ENCODE results near the gene ARID5B. TPM values are rescaled to one million over a fixed set of nuclear protein-coding genes. Genes with fewer than 3 reads are reported as not detected.

ARID5B gene
- total RNA-seq, 4 donors from 2014 or later: 10.5 to 167 (median 29.4) TPM

GRCh38 chr10:61960396-61961120, 59.1 kb downstream of the ARID5B start:
- Histone ChIP-seq H3K27ac (peak overlapping the region in 1 of 4 donors; percentile 64), H3K36me3 (no peaks in the 10 kb centered on the region)
- DNase-seq: no peak

GRCh38 chr10:61961278-61961677, 59.8 kb downstream of the ARID5B start:
- peaks cover 3 to 39% (median 8%) of the 10 kb centered on the region in 4 donors for H3K4me1 ChIP-seq
- no peak for DNase-seq
- no peaks in the 10 kb centered on the region for H3K36me3 ChIP-seq
- no peak for TF ChIP-seq POLR2A (IDR thresholded peaks at IDR 0.05)
- no peak for TF ChIP-seq CTCF (IDR thresholded peaks at IDR 0.05)
- H3K27me3 ChIP-seq: no peaks in the 10 kb centered on the region
- H3K9me3 ChIP-seq: no peaks in the 10 kb centered on the region
- peak overlapping the region in 1 of 4 donors; percentile 64 for H3K27ac ChIP-seq
- H3K4me3 ChIP-seq: no peak overlapping the region

More at GRCh38 chr10:61960396-61961120, 59.1 kb downstream of the ARID5B start:
- H3K27me3 ChIP-seq: no peaks in the 10 kb centered on the region
- H3K4me3 ChIP-seq: no peak overlapping the region
- H3K4me1 ChIP-seq: peaks cover 3 to 35% (median 8%) of the 10 kb centered on the region in 4 donors
- no peak for TF ChIP-seq POLR2A (IDR thresholded peaks at IDR 0.05)
- no peaks in the 10 kb centered on the region for H3K9me3 ChIP-seq

- H3K27me3 ChIP-seq: no peaks in the 10 kb centered on the region
- peak overlapping the region in 3 of 4 donors; percentile 53 to 66 (median 64) for H3K27ac ChIP-seq
Measured at GRCh38 chr10:61962971-61963370, 61.5 kb downstream of the ARID5B start.

GRCh38 chr10:61963669-61964058, 62.2 kb downstream of the ARID5B start:
- TF ChIP-seq POLR2A (IDR thresholded peaks at IDR 0.05): no peak
- no peaks in the 10 kb centered on the region for H3K27me3 ChIP-seq
- peaks cover 3 to 39% (median 8%) of the 10 kb centered on the region in 4 donors for H3K4me1 ChIP-seq
- H3K36me3 ChIP-seq: no peaks in the 10 kb centered on the region
- no peak for DNase-seq
- peak overlapping the region in 3 of 4 donors; percentile 50 to 66 (median 53) for H3K27ac ChIP-seq
- no peak overlapping the region for H3K4me3 ChIP-seq
- H3K9me3 ChIP-seq: no peaks in the 10 kb centered on the region

More at GRCh38 chr10:61962971-61963370, 61.5 kb downstream of the ARID5B start:
- Histone ChIP-seq H3K36me3 (no peaks in the 10 kb centered on the region), H3K9me3 (no peaks in the 10 kb centered on the region), H3K4me1 (peaks cover 3 to 39% (median 8%) of the 10 kb centered on the region in 4 donors), H3K4me3 (no peak overlapping the region)
- DNase-seq: no peak
- TF ChIP-seq POLR2A (IDR thresholded peaks at IDR 0.05) (no peak), CTCF (IDR thresholded peaks at IDR 0.05) (no peak)

GRCh38 chr10:61964059-61964709, 62.7 kb downstream of the ARID5B start:
- Histone ChIP-seq H3K4me1 (peaks cover 3 to 39% (median 8%) of the 10 kb centered on the region in 4 donors), H3K4me3 (peak overlapping the region in 2 of 4 donors; percentile 11 to 21), H3K36me3 (no peaks in the 10 kb centered on the region), H3K27ac (peak overlapping the region; percentile 28 to 66 (median 52)), H3K9me3 (no peaks in the 10 kb centered on the region), H3K27me3 (no peaks in the 10 kb centered on the region)
- TF ChIP-seq POLR2A (IDR thresholded peaks at IDR 0.05): no peak
- no peak for TF ChIP-seq CTCF (IDR thresholded peaks at IDR 0.05)
- no peak for DNase-seq

GRCh38 chr10:61964949-61965702, 63.6 kb downstream of the ARID5B start:
- Histone ChIP-seq H3K27ac (peak overlapping the region in 3 of 4 donors; percentile 28 to 66 (median 53)), H3K9me3 (no peaks in the 10 kb centered on the region), H3K4me1 (peaks cover 3 to 39% (median 8%) of the 10 kb centered on the region in 4 donors), H3K36me3 (no peaks in the 10 kb centered on the region), H3K4me3 (peak overlapping the region in 2 of 4 donors; percentile 21 to 31), H3K27me3 (no peaks in the 10 kb centered on the region)
- no peak for DNase-seq
- TF ChIP-seq CTCF (IDR thresholded peaks at IDR 0.05): no peak
- TF ChIP-seq POLR2A (IDR thresholded peaks at IDR 0.05): no peak

Data from Peyer's patch (tissue), 4 donors.